GM12873 (cell line): ENCODE measurements around the gene KLHL26.

Experiments used
- CTCF ChIP-seq: IDR thresholded peaks from 2 replicates; pipeline ENCODE4 v1.5.1; 2012; ENCODE audit warnings: low read depth, mild to moderate bottlenecking, moderate library complexity, low read length, control low read depth; ENCODE audit not compliant: insufficient read depth; ENCODE audit errors: missing control alignments

The KLHL26 gene

DNA sequence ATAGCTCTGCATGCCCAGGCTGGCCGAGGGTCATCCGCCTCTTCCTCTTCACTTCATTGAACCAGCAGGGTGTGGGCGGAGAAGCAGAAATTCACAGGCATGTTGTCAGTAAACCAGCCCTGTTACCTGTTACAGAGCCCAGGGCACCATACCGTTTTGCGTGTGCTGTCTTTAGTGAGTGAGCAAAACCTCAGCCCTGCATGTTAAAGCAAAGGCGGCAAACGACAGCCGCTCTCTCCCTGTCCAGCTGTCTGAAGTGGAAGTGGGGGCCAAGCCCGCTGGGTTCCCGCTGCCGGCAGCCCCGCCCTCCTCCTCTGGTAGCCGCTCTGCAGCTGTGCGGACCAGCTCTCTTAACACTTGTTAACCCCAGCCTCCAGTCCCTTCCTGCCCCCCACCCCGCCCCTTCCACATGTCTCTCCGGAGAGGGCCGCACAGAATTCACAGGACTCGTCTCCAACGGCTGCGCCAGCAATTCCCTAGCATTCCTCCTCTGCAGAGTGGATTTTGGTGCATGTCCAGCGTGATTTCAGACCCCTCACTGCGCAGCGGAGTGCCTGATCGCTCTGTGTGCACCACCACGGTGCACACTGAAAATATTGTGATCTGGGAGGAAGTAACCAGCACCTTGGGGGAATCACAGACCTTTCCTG lies 12.7 kb downstream of the KLHL26 start:
- no peak for TF ChIP-seq CTCF

- TF ChIP-seq CTCF: no peak
Observed at GRCh38 chr19:18650021-18650390, 13.2 kb downstream of the KLHL26 start.

GRCh38 chr19:18650468-18651041 lies 13.7 kb downstream of the KLHL26 start:
- no peak for TF ChIP-seq CTCF

DNA sequence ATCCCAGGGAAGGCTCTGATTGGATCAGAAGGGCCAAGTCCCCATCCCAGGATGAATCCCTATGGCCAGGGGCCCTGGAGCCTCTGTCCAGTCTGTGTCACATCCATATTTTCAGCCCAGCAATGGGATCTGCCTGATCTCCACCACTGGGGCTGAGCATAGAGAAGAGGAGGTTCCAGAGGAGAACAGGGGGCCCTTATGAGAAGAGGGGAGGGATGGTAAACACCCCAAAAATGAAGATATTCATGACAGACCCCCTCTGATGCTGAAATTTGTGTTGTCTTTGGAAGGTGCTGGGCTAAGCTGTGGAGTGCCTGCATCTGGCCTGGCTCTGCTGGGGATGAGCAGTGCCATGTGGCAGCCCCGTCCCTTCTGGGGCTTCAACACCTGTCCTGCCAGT lies 14.5 kb downstream of the KLHL26 start:
- no peak for TF ChIP-seq CTCF

GRCh38 chr19:18651733-18652132 lies 14.9 kb downstream of the KLHL26 start:
- no peak for TF ChIP-seq CTCF

- TF ChIP-seq CTCF: no peak
Observed at GRCh38 chr19:18653853-18654252, 17.0 kb downstream of the KLHL26 start.

DNA sequence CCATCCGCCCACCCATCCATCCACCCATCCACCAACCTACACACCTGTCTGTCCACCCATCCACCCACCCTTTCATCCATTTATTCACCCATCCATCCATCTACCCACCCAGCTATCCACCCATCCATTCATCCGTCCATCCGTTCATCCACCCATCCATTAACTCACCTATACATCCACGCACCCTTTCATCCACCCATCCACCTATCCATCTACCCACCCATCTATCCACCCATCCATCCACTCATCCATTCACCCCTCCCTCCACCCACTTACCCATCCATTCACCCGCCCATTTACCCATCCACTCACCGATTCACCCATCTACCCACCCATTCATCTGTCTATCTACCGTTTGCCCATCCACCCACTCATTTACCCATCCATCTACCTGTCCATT lies 17.6 kb downstream of the KLHL26 start:
- TF ChIP-seq CTCF: no peak
